ENCODE results near the gene AFTPH.

Gene AFTPH

GRCh38 chr2:64630752-64631151 is 106.6 kb downstream of the AFTPH start:
- DNase-seq (ENCODE audit: low read depth, low spot score) = no peak

- DNase-seq (ENCODE audit: low read depth, low spot score) = no peak
These were observed 107.6 kb downstream of the AFTPH start for GRCh38 chr2:64631771-64632170.

- no peak for DNase-seq (ENCODE audit: low read depth, low spot score)
These were observed 109.0 kb downstream of the AFTPH start for GRCh38 chr2:64632835-64633819.

GRCh38 chr2:64634345-64635267 is 110.5 kb downstream of the AFTPH start:
- no peak for DNase-seq (ENCODE audit: low read depth, low spot score)

- no peak for DNase-seq (ENCODE audit: low read depth, low spot score)
These were observed 112.1 kb downstream of the AFTPH start for GRCh38 chr2:64635976-64636911.

GRCh38 chr2:64637000-64637635 is 113.0 kb downstream of the AFTPH start:
- DNase-seq (ENCODE audit: low read depth, low spot score) = no peak

GRCh38 chr2:64637931-64638330 is 113.8 kb downstream of the AFTPH start:
- no peak for DNase-seq (ENCODE audit: low read depth, low spot score)

GRCh38 chr2:64638502-64639120 is 114.5 kb downstream of the AFTPH start:
- no peak for DNase-seq (ENCODE audit: low read depth, low spot score)

- DNase-seq (ENCODE audit: low read depth, low spot score) = no peak
These were observed 115.6 kb downstream of the AFTPH start for GRCh38 chr2:64639691-64640090.

GRCh38 chr2:64640153-64641044 is 116.3 kb downstream of the AFTPH start:
- no peak for DNase-seq (ENCODE audit: low read depth, low spot score)

- DNase-seq (ENCODE audit: low read depth, low spot score) = no peak
These were observed 117.5 kb downstream of the AFTPH start for GRCh38 chr2:64641599-64641998.
